Measurements from ENCODE around the gene SAP25. TPM values are rescaled to one million over a fixed set of nuclear protein-coding genes. Genes with fewer than 3 reads are reported as not detected.

The SAP25 gene
- total and polyA plus RNA-seq, 2 experiments from 2014 or later, result 1.8 TPM; not detected in 1

DNA sequence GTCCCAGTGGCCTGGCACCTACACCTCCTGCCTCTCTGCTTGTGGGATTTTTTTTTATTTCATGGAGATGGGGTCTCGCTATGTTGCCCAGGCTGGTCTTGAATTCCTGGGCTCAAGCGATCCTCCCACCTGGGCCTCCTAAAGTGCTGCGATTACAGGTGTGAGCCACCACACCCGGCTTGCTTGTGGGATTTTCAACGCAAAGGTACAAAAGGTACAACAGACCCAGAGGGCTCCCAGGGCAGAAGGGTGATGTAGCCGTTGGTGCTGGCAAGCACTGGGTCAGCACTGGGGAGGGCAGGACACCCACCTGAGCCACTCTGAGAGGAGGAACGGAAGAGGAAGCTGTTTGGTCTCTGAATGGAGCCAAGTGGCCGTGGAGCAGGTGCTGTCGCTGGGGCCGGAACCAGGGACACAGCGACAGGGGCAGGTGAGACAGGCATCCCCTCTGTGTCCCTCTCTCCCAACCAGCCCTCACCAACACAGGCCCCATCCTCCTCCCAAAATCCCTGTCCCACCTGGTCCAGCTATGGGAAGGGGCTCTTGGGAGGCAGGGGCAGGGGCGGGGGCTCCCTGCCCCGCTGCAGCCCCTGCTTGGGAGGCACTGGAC lies 2.8 kb upstream of the SAP25 start:
- Histone ChIP-seq H3K27me3 (no peaks in the 10 kb centered on the region), H2AFZ (no peak overlapping the region), H3K27ac (no peak overlapping the region), H3K9me3 (ENCODE audit: low read depth) (no peaks in the 10 kb centered on the region), H3K79me2 (peaks cover 10% of the 10 kb centered on the region), H3K4me3 (no peak overlapping the region), H3K9me2 (replicated peaks; ENCODE audit: insufficient read depth) (no peaks in the 10 kb centered on the region), H3K36me3 (replicated peaks; ENCODE audit: insufficient read depth, low read depth) (no peaks in the 10 kb centered on the region), H4K20me1 (ENCODE audit: insufficient read depth, poor library complexity, severe bottlenecking) (no peaks in the 10 kb centered on the region), H3K4me2 (no peak overlapping the region), H3K4me1 (ENCODE audit: insufficient read depth) (peaks cover 13% of the 10 kb centered on the region)
- DNase-seq (ENCODE audit: low spot score), result no peak
- 97% methylated on average over 13 of the region's 13 CpGs for WGBS (ENCODE audit: low lambda C conversion rate, missing lambda C conversion rate)
- TF ChIP-seq CTCF (IDR thresholded peaks at IDR 0.05; ENCODE audit: poor library complexity) (no peak), EZH2 (IDR thresholded peaks at IDR 0.05; ENCODE audit: borderline replicate concordance) (no peak), EZH2phosphoT487 (IDR thresholded peaks at IDR 0.05; ENCODE audit: low read depth, severe bottlenecking, unreplicated experiment) (no peak)

GRCh38 chr7:100575746-100576383 lies 2.2 kb upstream of the SAP25 start:
- H3K79me2 ChIP-seq, result peaks cover 5% of the 10 kb centered on the region
- no peak overlapping the region for H3K4me2 ChIP-seq
- no peak overlapping the region for H2AFZ ChIP-seq
- H4K20me1 ChIP-seq (ENCODE audit: insufficient read depth, poor library complexity, severe bottlenecking), result no peaks in the 10 kb centered on the region
- DNase-seq (ENCODE audit: low spot score), result no peak
- 95% methylated on average over 15 of the region's 17 CpGs for WGBS (ENCODE audit: low lambda C conversion rate, missing lambda C conversion rate)
- H3K36me3 ChIP-seq (replicated peaks; ENCODE audit: insufficient read depth, low read depth), result no peaks in the 10 kb centered on the region
- H3K9me3 ChIP-seq (ENCODE audit: low read depth), result no peaks in the 10 kb centered on the region
- no peaks in the 10 kb centered on the region for H3K27me3 ChIP-seq
- H3K27ac ChIP-seq, result no peak overlapping the region
- H3K9me2 ChIP-seq (replicated peaks; ENCODE audit: insufficient read depth), result no peaks in the 10 kb centered on the region
- peaks cover 19% of the 10 kb centered on the region for H3K4me1 ChIP-seq (ENCODE audit: insufficient read depth)
- TF ChIP-seq EZH2phosphoT487 (IDR thresholded peaks at IDR 0.05; ENCODE audit: low read depth, severe bottlenecking, unreplicated experiment), result no peak
- TF ChIP-seq EZH2 (IDR thresholded peaks at IDR 0.05; ENCODE audit: borderline replicate concordance), result no peak
- H3K4me3 ChIP-seq, result no peak overlapping the region

- DNase-seq (ENCODE audit: low spot score), result no peak
- Histone ChIP-seq H3K36me3 (replicated peaks; ENCODE audit: insufficient read depth, low read depth) (no peaks in the 10 kb centered on the region), H2AFZ (no peak overlapping the region)
Observed at GRCh38 chr7:100575206-100575631, 1.5 kb upstream of the SAP25 start.

More at GRCh38 chr7:100575206-100575631, 1.5 kb upstream of the SAP25 start:
- Histone ChIP-seq H3K4me1 (ENCODE audit: insufficient read depth) (peaks cover 26% of the 10 kb centered on the region), H3K79me2 (no peaks in the 10 kb centered on the region), H3K9me3 (ENCODE audit: low read depth) (no peaks in the 10 kb centered on the region), H3K27ac (no peak overlapping the region), H3K9me2 (replicated peaks; ENCODE audit: insufficient read depth) (no peaks in the 10 kb centered on the region), H3K27me3 (no peaks in the 10 kb centered on the region), H4K20me1 (ENCODE audit: insufficient read depth, poor library complexity, severe bottlenecking) (no peaks in the 10 kb centered on the region), H3K4me3 (no peak overlapping the region), H3K4me2 (no peak overlapping the region)
- WGBS (ENCODE audit: low lambda C conversion rate, missing lambda C conversion rate), result 84% methylated on average over 12 of the region's 14 CpGs
- TF ChIP-seq EZH2 (IDR thresholded peaks at IDR 0.05; ENCODE audit: borderline replicate concordance), result no peak
- no peak for TF ChIP-seq EZH2phosphoT487 (IDR thresholded peaks at IDR 0.05; ENCODE audit: low read depth, severe bottlenecking, unreplicated experiment)
- no peak for TF ChIP-seq CTCF (IDR thresholded peaks at IDR 0.05; ENCODE audit: poor library complexity)
